WERI-Rb-1 (cell line): ENCODE data around the gene RHCE.
A peak's percentile ranks its signal among the peaks of the same experiment; 100 is the strongest.
"Not testable (repeated sequence)": the region's sequence is repeated elsewhere in the genome, so short reads cannot be mapped to it uniquely, and the experiment has no call there.

Experiments
- DNase-seq: peaks from one replicate; pipeline ENCODE4 v3.0.0-alpha.2; 2020
- H3K27ac ChIP-seq: fragments of 250-450 bp; sonication (Bioruptor Pico); 2 replicates; pipeline ENCODE4 v1.5.1; 2020; ENCODE audit warnings: mild to moderate bottlenecking, moderate library complexity
- H3K27me3 ChIP-seq: fragments of 250-450 bp; sonication (Bioruptor Pico); 2 replicates; pipeline ENCODE4 v1.5.1; 2021; ENCODE audit warnings: mild to moderate bottlenecking, low read depth, moderate library complexity; ENCODE audit not compliant: insufficient read depth, severe bottlenecking
- H3K36me3 ChIP-seq: fragments of 250-450 bp; sonication (Bioruptor Pico); 2 replicates; pipeline ENCODE4 v1.5.1; 2020; ENCODE audit warnings: mild to moderate bottlenecking, moderate library complexity
- H3K4me3 ChIP-seq: 2 replicates; pipeline ENCODE4 v1.5.1; 2011; ENCODE audit warnings: low read depth, mild to moderate bottlenecking, control low read depth, low read length
- H3K9me3 ChIP-seq: fragments of 250-450 bp; sonication (Bioruptor Pico); 2 replicates; pipeline ENCODE4 v1.5.1; 2021; ENCODE audit warnings: mild to moderate bottlenecking, moderate library complexity; ENCODE audit not compliant: severe bottlenecking
- TF ChIP-seq, protein P1 (sequence below): IDR thresholded peaks from 2 replicates; pipeline ENCODE4 v1.5.1; 2011; ENCODE audit warnings: low read depth, mild to moderate bottlenecking, control low read depth, inconsistent platforms, low read length

Gene RHCE

DNA sequence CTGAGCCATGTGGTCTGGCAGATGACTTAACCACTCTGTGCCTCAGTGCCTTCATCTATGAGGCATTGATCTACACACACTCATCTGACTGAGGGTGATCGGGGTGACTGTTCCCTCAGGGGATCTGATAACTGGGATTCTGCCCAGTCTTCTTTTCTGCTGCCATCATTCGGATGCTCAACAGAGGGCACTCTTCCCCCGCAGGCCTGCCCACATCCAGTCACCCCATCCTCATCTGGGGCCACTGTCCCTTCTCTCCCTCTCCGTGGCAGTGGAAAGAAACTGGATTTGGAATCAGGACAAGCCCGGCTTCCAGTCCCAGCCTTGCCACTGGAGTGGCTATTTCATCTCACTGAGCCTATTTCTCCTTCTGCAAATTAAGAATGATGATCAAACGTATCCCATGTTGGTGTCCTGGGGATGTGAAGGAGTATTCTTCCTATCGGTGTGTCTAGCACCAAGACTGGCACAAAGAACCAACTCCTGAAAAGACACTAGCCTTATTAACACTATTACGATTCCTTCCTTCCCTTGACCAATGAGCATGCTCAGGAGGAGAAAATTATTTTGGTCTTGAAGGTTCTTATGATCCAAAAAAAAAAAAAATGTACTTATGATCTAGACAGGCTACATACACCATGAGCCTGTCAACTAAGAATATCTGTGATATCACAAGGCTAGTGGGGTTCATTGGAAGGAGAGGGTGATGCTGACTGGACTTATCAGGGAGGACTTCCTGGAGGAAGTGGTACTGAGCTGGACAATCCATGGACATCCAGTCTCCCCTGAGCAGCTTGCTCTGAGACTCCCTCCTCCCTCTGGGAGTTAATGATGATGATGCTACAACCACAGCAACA is 17.4 kb downstream of the RHCE start:
- not testable (repeated sequence) for H3K36me3 ChIP-seq, H3K27me3 ChIP-seq, H3K27ac ChIP-seq, H3K9me3 ChIP-seq, H3K4me3 ChIP-seq
- TF ChIP-seq, protein P1, sequence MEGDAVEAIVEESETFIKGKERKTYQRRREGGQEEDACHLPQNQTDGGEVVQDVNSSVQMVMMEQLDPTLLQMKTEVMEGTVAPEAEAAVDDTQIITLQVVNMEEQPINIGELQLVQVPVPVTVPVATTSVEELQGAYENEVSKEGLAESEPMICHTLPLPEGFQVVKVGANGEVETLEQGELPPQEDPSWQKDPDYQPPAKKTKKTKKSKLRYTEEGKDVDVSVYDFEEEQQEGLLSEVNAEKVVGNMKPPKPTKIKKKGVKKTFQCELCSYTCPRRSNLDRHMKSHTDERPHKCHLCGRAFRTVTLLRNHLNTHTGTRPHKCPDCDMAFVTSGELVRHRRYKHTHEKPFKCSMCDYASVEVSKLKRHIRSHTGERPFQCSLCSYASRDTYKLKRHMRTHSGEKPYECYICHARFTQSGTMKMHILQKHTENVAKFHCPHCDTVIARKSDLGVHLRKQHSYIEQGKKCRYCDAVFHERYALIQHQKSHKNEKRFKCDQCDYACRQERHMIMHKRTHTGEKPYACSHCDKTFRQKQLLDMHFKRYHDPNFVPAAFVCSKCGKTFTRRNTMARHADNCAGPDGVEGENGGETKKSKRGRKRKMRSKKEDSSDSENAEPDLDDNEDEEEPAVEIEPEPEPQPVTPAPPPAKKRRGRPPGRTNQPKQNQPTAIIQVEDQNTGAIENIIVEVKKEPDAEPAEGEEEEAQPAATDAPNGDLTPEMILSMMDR = peak; percentile 31
- peak; percentile 33 for DNase-seq

GRCh38 chr1:25398079-25398478 is 22.5 kb downstream of the RHCE start:
- DNase-seq, H3K27me3 ChIP-seq, H3K36me3 ChIP-seq, H3K27ac ChIP-seq, H3K4me3 ChIP-seq, H3K9me3 ChIP-seq: not testable (repeated sequence)

GRCh38 chr1:25397549-25397948 is 23.1 kb downstream of the RHCE start:
- not testable (repeated sequence) for H3K27me3 ChIP-seq, H3K27ac ChIP-seq, H3K4me3 ChIP-seq, DNase-seq, H3K36me3 ChIP-seq, H3K9me3 ChIP-seq

GRCh38 chr1:25392841-25393240 is 27.8 kb downstream of the RHCE start:
- Histone ChIP-seq H3K9me3 (no peaks in the 10 kb centered on the region), H3K36me3 (no peaks in the 10 kb centered on the region), H3K27ac (no peak overlapping the region), H3K27me3 (no peaks in the 10 kb centered on the region), H3K4me3 (no peak overlapping the region)
- TF ChIP-seq, protein P1 = no peak
- no peak for DNase-seq

- H3K27ac ChIP-seq, DNase-seq, H3K27me3 ChIP-seq, H3K36me3 ChIP-seq, H3K4me3 ChIP-seq, H3K9me3 ChIP-seq: not testable (repeated sequence)
These were observed 30.9 kb downstream of the RHCE start for GRCh38 chr1:25389721-25390120.

DNA sequence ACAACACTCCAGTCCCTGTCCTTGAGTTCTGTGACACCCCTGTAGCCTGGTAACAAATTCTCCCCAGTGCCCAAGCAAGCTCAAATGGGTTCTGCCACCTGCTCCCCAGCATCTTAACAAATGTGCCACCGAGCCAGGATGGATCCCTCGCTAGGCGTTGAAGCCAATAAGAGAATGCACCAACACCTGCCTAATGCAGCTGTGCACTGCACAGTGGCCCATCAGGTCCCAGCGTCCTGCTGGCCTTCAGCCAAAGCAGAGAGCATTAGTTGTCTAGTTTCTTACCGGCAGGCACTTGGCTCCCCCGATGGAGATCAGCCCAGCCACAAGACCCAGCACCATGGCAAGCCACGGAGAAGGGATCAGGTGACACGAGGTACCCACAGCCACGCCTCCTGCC is 31.9 kb downstream of the RHCE start:
- H3K4me3 ChIP-seq, DNase-seq, H3K27ac ChIP-seq, H3K36me3 ChIP-seq, H3K27me3 ChIP-seq, H3K9me3 ChIP-seq: not testable (repeated sequence)

GRCh38 chr1:25387096-25387495 is 33.5 kb downstream of the RHCE start:
- H3K9me3 ChIP-seq, H3K36me3 ChIP-seq, H3K27me3 ChIP-seq, DNase-seq, H3K4me3 ChIP-seq, H3K27ac ChIP-seq: not testable (repeated sequence)

- not testable (repeated sequence) for H3K27ac ChIP-seq, H3K9me3 ChIP-seq, DNase-seq, H3K27me3 ChIP-seq, H3K4me3 ChIP-seq, H3K36me3 ChIP-seq
These were observed 36.8 kb downstream of the RHCE start for GRCh38 chr1:25383875-25384274.

DNA sequence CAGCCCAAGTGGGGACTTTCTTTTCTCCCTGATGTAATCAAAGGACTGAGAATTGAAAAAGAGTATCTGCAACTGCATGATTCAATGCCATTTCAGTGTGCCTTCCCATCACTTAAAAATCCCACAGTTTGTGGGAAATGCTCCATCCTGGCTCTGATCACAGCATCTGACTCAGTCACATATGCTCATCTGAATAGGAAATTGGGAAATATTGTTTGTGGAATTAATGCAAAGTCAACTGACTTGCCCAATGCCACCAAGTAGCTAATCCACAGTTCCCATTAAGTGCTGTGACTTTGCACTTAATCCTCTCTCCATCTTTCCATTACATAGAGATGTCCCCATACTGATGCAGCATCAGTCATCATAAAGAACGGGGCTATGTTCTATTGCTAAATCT is 37.5 kb downstream of the RHCE start:
- not testable (repeated sequence) for H3K9me3 ChIP-seq, H3K27me3 ChIP-seq, H3K36me3 ChIP-seq, H3K27ac ChIP-seq, DNase-seq, H3K4me3 ChIP-seq

DNA sequence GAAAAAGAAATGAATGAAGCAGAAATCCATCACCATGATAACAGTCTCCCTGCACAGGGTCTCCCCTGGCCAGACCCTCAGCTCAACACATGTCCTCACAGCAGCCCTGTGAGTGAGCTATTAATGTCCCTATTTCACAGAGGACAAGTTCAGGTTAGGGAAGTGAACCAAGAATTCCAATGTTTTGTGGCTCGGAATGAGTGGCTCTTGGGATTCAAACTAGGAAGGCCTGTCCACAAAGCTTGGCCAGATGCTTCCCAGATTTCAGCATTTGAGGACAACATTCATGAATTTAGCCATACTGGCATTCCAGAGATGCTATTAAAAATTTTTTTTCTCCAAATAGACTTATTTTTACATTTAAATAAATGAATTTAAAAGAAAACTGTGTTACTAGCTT is 38.1 kb downstream of the RHCE start:
- H3K27ac ChIP-seq, H3K27me3 ChIP-seq, H3K4me3 ChIP-seq, DNase-seq, H3K36me3 ChIP-seq, H3K9me3 ChIP-seq: not testable (repeated sequence)

DNA sequence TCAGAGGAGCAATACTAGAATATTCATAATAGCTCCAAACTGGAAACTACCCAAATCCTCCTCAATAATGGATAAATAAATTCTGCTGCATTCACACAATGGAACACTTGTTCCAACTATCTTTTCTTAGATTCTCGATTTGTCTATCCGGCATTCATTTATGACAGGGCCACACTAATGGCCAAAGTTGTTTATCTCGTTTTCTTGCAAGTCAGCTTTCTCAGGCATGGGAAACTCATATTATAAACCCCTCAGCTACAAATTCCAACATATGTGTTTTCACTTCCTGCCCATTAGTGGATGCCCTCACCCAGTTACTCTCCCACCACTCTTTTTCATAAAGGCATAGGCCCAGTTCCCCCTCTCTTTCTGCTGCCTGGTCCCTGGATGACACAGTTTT is 42.3 kb downstream of the RHCE start:
- H3K36me3 ChIP-seq, DNase-seq, H3K27me3 ChIP-seq, H3K27ac ChIP-seq, H3K4me3 ChIP-seq, H3K9me3 ChIP-seq: not testable (repeated sequence)

- H3K4me3 ChIP-seq, DNase-seq, H3K9me3 ChIP-seq, H3K27ac ChIP-seq, H3K27me3 ChIP-seq, H3K36me3 ChIP-seq: not testable (repeated sequence)
These were observed 48.9 kb downstream of the RHCE start for GRCh38 chr1:25371757-25372156.

GRCh38 chr1:25369691-25370271 is 50.8 kb downstream of the RHCE start:
- not testable (repeated sequence) for H3K9me3 ChIP-seq, DNase-seq, H3K4me3 ChIP-seq, H3K36me3 ChIP-seq, H3K27ac ChIP-seq, H3K27me3 ChIP-seq
